ENCODE results near the gene TRABD. TPM values are rescaled to one million over a fixed set of nuclear protein-coding genes. Genes with fewer than 3 reads are reported as not detected.
A peak's percentile ranks its signal among the peaks of the same experiment; 100 is the strongest.
"Not testable (repeated sequence)": the region's sequence is repeated elsewhere in the genome, so short reads cannot be mapped to it uniquely, and the experiment has no call there.

The TRABD gene, protein sequence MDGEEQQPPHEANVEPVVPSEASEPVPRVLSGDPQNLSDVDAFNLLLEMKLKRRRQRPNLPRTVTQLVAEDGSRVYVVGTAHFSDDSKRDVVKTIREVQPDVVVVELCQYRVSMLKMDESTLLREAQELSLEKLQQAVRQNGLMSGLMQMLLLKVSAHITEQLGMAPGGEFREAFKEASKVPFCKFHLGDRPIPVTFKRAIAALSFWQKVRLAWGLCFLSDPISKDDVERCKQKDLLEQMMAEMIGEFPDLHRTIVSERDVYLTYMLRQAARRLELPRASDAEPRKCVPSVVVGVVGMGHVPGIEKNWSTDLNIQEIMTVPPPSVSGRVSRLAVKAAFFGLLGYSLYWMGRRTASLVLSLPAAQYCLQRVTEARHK
- 10 to 100 TPM; 14.3 to 28.1 (median 17.5) TPM for total RNA-seq
- polyA plus RNA-seq = 10 to 100 TPM; 25.8 to 32.9 TPM
- long read RNA-seq, donor 1, transcript TRABD-202 (10 exons, 2,272 nt) = minor isoform, 8 of 32 reads
- long read RNA-seq, donor 1, transcript TRABD-201 (10 exons, 2,329 nt) = major isoform, 9 of 32 reads
- long read RNA-seq, donor 1, partial matches to known transcripts = 3 of 32 reads
- long read RNA-seq, donor 1, other reads (novel, unspliced or antisense) = 4 of 32 reads
- long read RNA-seq, donor 2, transcript TRABD-202 (10 exons, 2,272 nt) = major isoform, 48 of 157 reads
- long read RNA-seq, donor 2, transcript TRABD-201 (10 exons, 2,329 nt) = minor isoform, 46 of 157 reads
- long read RNA-seq, donor 2, transcript TRABD-205 (9 exons, 2,404 nt) = minor isoform, 9 of 157 reads
- long read RNA-seq, donor 2, partial matches to known transcripts = 12 of 157 reads
- long read RNA-seq, donor 2, other reads (novel, unspliced or antisense) = 39 of 157 reads
- long read RNA-seq, donor 3, transcript TRABD-202 (10 exons, 2,272 nt) = minor isoform, 10 of 35 reads
- long read RNA-seq, donor 3, transcript TRABD-201 (10 exons, 2,329 nt) = major isoform, 13 of 35 reads
- long read RNA-seq, donor 3, partial matches to known transcripts = 3 of 35 reads
- long read RNA-seq, donor 3, other reads (novel, unspliced or antisense) = 8 of 35 reads

DNA sequence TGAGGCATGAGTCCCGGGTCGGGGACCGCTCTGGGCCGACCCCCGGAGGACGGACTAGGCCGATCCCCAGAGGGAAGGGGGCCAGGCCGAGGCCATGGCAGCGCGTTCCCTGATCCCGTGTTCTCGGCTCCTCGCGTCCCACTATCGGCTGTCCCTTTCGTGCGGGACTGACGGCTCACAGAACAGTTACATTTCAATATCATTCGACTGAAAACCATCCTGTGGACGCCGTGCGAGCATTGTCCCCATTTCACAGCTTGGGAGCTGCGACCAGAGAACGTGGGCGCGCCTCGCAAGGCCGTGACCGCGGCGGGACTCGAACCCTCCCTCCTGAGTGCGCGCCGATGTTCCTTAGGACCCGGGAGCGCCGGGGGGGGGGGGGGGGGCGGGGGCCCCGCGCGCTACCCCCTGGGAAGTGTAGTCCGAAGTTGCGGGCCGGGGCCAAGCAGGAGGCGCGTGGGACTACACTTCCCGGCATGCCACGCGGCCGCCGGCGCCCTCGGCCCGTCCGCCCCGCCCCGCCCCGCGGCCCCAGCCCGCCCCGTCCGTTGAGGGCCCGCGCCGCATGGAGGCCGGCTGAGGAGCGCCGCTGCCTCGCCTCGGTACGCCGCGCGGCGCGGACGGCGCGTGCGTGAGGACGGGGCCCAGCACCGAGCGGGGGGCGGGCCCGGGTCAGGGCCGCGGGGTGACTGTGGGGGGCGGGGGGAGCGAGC lies at the start of gene TRABD:
Gene TRABD, plus strand, starts transcription at position 539 of the 713 bp plus-strand sequence. CDS start 7,148 bp downstream, outside the sequence.
- H3K4me3 ChIP-seq = peak within 1 kb of the TSS; percentile 47 to 80 (median 68)
- DNase-seq = peak; percentile 91 to 95 (median 93)
- WGBS, 4 donors = 2 to 20% (median 2%) methylated on average over 2 to 90 of the region's 90 CpGs
- no peaks in the 10 kb centered on the region for H3K27me3 ChIP-seq
- TF ChIP-seq POLR2A (IDR thresholded peaks at IDR 0.05) = no peak
- TF ChIP-seq, protein P1, sequence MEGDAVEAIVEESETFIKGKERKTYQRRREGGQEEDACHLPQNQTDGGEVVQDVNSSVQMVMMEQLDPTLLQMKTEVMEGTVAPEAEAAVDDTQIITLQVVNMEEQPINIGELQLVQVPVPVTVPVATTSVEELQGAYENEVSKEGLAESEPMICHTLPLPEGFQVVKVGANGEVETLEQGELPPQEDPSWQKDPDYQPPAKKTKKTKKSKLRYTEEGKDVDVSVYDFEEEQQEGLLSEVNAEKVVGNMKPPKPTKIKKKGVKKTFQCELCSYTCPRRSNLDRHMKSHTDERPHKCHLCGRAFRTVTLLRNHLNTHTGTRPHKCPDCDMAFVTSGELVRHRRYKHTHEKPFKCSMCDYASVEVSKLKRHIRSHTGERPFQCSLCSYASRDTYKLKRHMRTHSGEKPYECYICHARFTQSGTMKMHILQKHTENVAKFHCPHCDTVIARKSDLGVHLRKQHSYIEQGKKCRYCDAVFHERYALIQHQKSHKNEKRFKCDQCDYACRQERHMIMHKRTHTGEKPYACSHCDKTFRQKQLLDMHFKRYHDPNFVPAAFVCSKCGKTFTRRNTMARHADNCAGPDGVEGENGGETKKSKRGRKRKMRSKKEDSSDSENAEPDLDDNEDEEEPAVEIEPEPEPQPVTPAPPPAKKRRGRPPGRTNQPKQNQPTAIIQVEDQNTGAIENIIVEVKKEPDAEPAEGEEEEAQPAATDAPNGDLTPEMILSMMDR (IDR thresholded peaks at IDR 0.05) = no peak
- H3K4me1 ChIP-seq = peaks cover 8 to 67% (median 48%) of the 10 kb centered on the region in 12 donors
- peak within 1 kb of the TSS in 11 of 12 donors; percentile 44 to 81 (median 68) for H3K27ac ChIP-seq
- intact Hi-C loops (cut with DNase I) = loop anchor here in 2 of 10 donors (10.0 kb wide), 2 partner anchors 251 to 261 kb away; no protein-coding TSS in a partner anchor
- no peaks in the 10 kb centered on the region for H3K9me3 ChIP-seq
- H3K36me3 ChIP-seq = no peaks in the 10 kb centered on the region
- peak; percentile 77 to 83 (median 80) for ATAC-seq

DNA sequence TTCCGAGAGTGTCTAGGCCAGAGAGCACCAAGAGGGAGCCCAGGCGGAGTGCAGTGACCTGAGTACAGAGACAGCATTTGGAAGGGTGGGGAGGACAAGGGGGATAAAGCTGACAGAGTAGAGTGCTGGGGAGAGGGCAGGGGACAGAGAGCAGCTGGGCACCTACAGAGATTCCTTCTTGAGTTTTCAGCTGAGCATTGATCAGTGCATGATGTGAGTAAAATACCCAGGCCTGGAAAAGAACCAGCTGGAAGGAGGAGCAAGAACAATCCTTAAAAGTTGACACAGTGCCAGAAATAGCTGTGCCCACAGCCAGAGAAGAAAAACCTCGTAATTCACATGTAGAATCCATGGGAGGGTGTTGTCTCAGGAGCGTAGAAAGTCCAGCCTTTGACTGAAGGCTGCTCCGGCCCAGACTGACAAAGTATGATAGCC lies 49.1 kb upstream of the TRABD start:
- Histone ChIP-seq H3K4me1 (peaks cover 0 to 7% (median 0%) of the 10 kb centered on the region in 12 donors), H3K27ac (no peak overlapping the region), H3K9me3 (no peaks in the 10 kb centered on the region), H3K27me3 (peaks cover 0 to 18% (median under 1%) of the 10 kb centered on the region in 9 donors), H3K36me3 (no peaks in the 10 kb centered on the region), H3K4me3 (no peak overlapping the region)
- intact Hi-C loops (cut with DNase I) = no loop called here
- ATAC-seq (peak in 1 of 4 donors; percentile 61), DNase-seq (no peak)
- WGBS, 4 donors = 61 to 67% (median 64%) methylated on average over 5 of the region's 5 CpGs
- TF ChIP-seq, protein P1 (IDR thresholded peaks at IDR 0.05) = no peak
- TF ChIP-seq POLR2A (IDR thresholded peaks at IDR 0.05) = no peak

DNA sequence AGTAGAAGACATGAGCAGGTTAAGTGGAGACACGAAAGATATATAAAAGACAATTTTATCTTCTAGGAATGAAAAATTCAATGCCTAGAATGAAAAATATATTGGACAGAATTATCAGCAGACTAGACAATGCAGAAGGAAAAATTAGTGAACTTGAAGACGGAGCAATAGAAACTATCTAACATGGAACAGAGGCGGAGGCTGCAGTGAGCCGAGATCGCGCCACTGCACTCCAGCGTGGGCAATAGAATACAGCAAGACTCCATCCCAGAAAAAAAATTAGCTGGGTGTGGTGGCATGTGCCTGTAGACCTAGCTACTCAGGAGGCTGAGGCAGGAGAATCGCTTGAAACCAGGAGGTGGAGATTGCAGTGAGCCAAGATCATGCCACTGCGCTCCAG lies 48.4 kb upstream of the TRABD start:
- intact Hi-C loops (cut with DNase I); H3K27ac ChIP-seq; H3K9me3 ChIP-seq; H3K4me1 ChIP-seq; DNase-seq; H3K4me3 ChIP-seq; ATAC-seq; H3K36me3 ChIP-seq: not testable (repeated sequence)
- WGBS, 4 donors = 96 to 97% (median 97%) methylated on average over 9 of the region's 9 CpGs
- peaks cover 0 to 12% (median 4%) of the 10 kb centered on the region in 9 donors for H3K27me3 ChIP-seq

DNA sequence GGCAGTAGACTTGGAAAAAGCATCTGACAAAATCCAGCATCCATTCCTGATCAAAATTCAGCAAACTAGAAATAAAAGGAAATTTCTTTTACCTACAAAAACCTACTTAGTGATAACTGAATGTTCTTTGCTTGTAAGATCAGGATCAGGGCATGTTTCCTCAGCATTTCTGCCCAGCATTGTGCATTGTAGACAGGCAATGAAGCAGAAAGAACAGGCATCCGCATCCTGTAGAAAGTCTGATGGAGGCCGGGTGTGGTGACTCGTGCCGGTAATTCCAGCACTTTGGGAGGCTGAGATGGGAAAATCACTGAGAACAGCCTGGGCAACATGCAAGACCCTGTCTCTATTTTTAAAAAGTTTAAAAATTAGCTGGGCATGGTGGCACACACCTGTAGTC lies 47.7 kb upstream of the TRABD start:
- Histone ChIP-seq H3K27ac (no peak overlapping the region), H3K4me3 (no peak overlapping the region), H3K27me3 (peaks cover 0 to 16% (median 4%) of the 10 kb centered on the region in 9 donors), H3K4me1 (peaks cover 0 to 7% (median 0%) of the 10 kb centered on the region in 12 donors), H3K9me3 (no peaks in the 10 kb centered on the region), H3K36me3 (no peaks in the 10 kb centered on the region)
- no peak for DNase-seq
- TF ChIP-seq POLR2A (IDR thresholded peaks at IDR 0.05) = no peak
- TF ChIP-seq, protein P1 (IDR thresholded peaks at IDR 0.05) = no peak
- intact Hi-C loops (cut with DNase I) = no loop called here
- 83 to 92% (median 89%) methylated on average over 4 of the region's 4 CpGs for WGBS, 4 donors
- ATAC-seq = no peak

All from heart left ventricle (tissue), 16 donors.